ENCODE data around the gene EDN2. TPM values are rescaled to one million over a fixed set of nuclear protein-coding genes. Genes with fewer than 3 reads are reported as not detected.

The EDN2 gene
- total RNA-seq, 1 donor from 2014 or later = 9.3 TPM

- Histone ChIP-seq H3K4me3 (no peak overlapping the region), H3K4me1 (peaks cover 23% of the 10 kb centered on the region), H3K27me3 (no peaks in the 10 kb centered on the region), H3K36me3 (no peaks in the 10 kb centered on the region), H3K9me3 (no peaks in the 10 kb centered on the region), H3K27ac (no peak overlapping the region)
- DNase-seq (ENCODE audit: extremely low spot score in 2 of 2) = no peak
- TF ChIP-seq CTCF (IDR thresholded peaks at IDR 0.05) (no peak), POLR2A (IDR thresholded peaks at IDR 0.05) (no peak), POLR2AphosphoS5 (IDR thresholded peaks at IDR 0.05; ENCODE audit: insufficient read depth in 1 of 2, low read depth in 1 of 2) (no peak)
- intact Hi-C loops (cut with DNase I) = no loop called here
Measured at GRCh38 chr1:41492341-41492848, 7.9 kb upstream of the EDN2 start.

GRCh38 chr1:41490911-41491310 lies 6.4 kb upstream of the EDN2 start:
- no peak overlapping the region for H3K4me3 ChIP-seq
- no peaks in the 10 kb centered on the region for H3K36me3 ChIP-seq
- H3K9me3 ChIP-seq = no peaks in the 10 kb centered on the region
- TF ChIP-seq POLR2AphosphoS5 (IDR thresholded peaks at IDR 0.05; ENCODE audit: insufficient read depth in 1 of 2, low read depth in 1 of 2) (no peak), CTCF (IDR thresholded peaks at IDR 0.05) (no peak), POLR2A (IDR thresholded peaks at IDR 0.05) (no peak)
- no peak overlapping the region for H3K27ac ChIP-seq
- H3K4me1 ChIP-seq = peaks cover 10% of the 10 kb centered on the region
- intact Hi-C loops (cut with DNase I) = no loop called here
- no peaks in the 10 kb centered on the region for H3K27me3 ChIP-seq
- DNase-seq (ENCODE audit: extremely low spot score in 2 of 2) = no peak

GRCh38 chr1:41489561-41489960 lies 5.1 kb upstream of the EDN2 start:
- no peaks in the 10 kb centered on the region for H3K9me3 ChIP-seq
- H3K36me3 ChIP-seq = no peaks in the 10 kb centered on the region
- no peak overlapping the region for H3K4me3 ChIP-seq
- intact Hi-C loops (cut with DNase I) = no loop called here
- H3K27me3 ChIP-seq = no peaks in the 10 kb centered on the region
- no peak for DNase-seq (ENCODE audit: extremely low spot score in 2 of 2)
- H3K27ac ChIP-seq = no peak overlapping the region
- peaks cover 4% of the 10 kb centered on the region for H3K4me1 ChIP-seq
- TF ChIP-seq POLR2AphosphoS5 (IDR thresholded peaks at IDR 0.05; ENCODE audit: insufficient read depth in 1 of 2, low read depth in 1 of 2) = no peak
- TF ChIP-seq POLR2A (IDR thresholded peaks at IDR 0.05) = no peak
- no peak for TF ChIP-seq CTCF (IDR thresholded peaks at IDR 0.05)

GRCh38 chr1:41488040-41488951 lies 3.8 kb upstream of the EDN2 start:
- Histone ChIP-seq H3K4me3 (no peak overlapping the region), H3K27ac (no peak overlapping the region), H3K9me3 (no peaks in the 10 kb centered on the region), H3K4me1 (peaks cover 13% of the 10 kb centered on the region), H3K36me3 (no peaks in the 10 kb centered on the region), H3K27me3 (no peaks in the 10 kb centered on the region)
- TF ChIP-seq POLR2AphosphoS5 (IDR thresholded peaks at IDR 0.05; ENCODE audit: insufficient read depth in 1 of 2, low read depth in 1 of 2) (no peak), CTCF (IDR thresholded peaks at IDR 0.05) (no peak), POLR2A (IDR thresholded peaks at IDR 0.05) (no peak)
- intact Hi-C loops (cut with DNase I) = no loop called here
- no peak for DNase-seq (ENCODE audit: extremely low spot score in 2 of 2)
